ENCODE data around the gene GAS2.

GRCh38 chr11:22795914-22796313 lies 129.5 kb downstream of the GAS2 start:
- no peak for TF ChIP-seq YY1 (IDR thresholded peaks at IDR 0.05; ENCODE audit: insufficient read depth, insufficient read length)
- no peak for TF ChIP-seq ZNF274 (IDR thresholded peaks at IDR 0.05; ENCODE audit: low read depth, low read length)
- no peak for TF ChIP-seq SUZ12 (IDR thresholded peaks at IDR 0.05; ENCODE audit: extremely low read depth, insufficient read depth, insufficient read length)
